DND-41 (cell line): Measurements from ENCODE around the gene PNKD.

Source experiments
- EZH2 ChIP-seq: IDR thresholded peaks from 3 replicates; pipeline ENCODE4 v1.6.1; 2012; ENCODE audit warnings: borderline replicate concordance, low read depth, mild to moderate bottlenecking, moderate library complexity, low read length, inconsistent platforms; ENCODE audit not compliant: severe bottlenecking
- TF ChIP-seq, protein P1 (sequence below): IDR thresholded peaks from 2 replicates; pipeline ENCODE4 v1.5.1; 2012; ENCODE audit warnings: borderline replicate concordance, low read length, moderate library complexity, mild to moderate bottlenecking; ENCODE audit not compliant: poor library complexity, severe bottlenecking; ENCODE audit errors: extremely low read depth

- TF ChIP-seq, protein P1, sequence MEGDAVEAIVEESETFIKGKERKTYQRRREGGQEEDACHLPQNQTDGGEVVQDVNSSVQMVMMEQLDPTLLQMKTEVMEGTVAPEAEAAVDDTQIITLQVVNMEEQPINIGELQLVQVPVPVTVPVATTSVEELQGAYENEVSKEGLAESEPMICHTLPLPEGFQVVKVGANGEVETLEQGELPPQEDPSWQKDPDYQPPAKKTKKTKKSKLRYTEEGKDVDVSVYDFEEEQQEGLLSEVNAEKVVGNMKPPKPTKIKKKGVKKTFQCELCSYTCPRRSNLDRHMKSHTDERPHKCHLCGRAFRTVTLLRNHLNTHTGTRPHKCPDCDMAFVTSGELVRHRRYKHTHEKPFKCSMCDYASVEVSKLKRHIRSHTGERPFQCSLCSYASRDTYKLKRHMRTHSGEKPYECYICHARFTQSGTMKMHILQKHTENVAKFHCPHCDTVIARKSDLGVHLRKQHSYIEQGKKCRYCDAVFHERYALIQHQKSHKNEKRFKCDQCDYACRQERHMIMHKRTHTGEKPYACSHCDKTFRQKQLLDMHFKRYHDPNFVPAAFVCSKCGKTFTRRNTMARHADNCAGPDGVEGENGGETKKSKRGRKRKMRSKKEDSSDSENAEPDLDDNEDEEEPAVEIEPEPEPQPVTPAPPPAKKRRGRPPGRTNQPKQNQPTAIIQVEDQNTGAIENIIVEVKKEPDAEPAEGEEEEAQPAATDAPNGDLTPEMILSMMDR, result no peak
- TF ChIP-seq EZH2, result no peak
Observed at GRCh38 chr2:218357236-218358177, 87.2 kb downstream of the PNKD start.
